OCI-LY3 (cell line): Measurements from ENCODE around the gene GNA12.

ENCODE experiments used
- EZH2phosphoT487 ChIP-seq: fragments of 200-600 bp; shearing (Covaris generic); IDR thresholded peaks from 2 replicates; pipeline ENCODE4 v1.6.1; 2018; ENCODE audit warnings: antibody characterized with exemption, mixed run types, low read depth
- TF ChIP-seq, protein P1 (sequence below): fragments of 200-600, 300-600 bp; sonication (generic); IDR thresholded peaks from 2 replicates; pipeline ENCODE4 v1.5.1; 2014; ENCODE audit warnings: antibody characterized with exemption, low read length, low read depth

DNA sequence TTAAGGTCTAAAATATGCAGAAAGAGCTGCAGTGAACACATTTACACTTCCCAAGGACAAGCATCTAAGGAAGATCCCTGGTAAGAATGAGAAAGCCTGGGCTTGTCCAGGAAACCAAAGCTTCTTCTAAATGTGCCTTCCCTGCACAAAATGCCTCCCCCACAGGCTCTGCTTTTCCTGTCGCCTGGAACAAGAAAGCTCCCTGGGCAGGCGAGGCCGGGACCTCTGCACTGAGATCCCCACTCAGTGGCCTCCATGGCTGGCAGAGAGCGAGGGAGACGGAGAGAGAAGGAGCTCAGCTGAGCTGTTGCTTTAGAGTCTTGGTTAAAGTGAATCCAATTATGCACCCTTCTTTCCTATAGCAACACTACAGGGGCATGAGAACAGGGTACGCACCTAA lies 80.5 kb downstream of the GNA12 start:
- TF ChIP-seq, protein P1, sequence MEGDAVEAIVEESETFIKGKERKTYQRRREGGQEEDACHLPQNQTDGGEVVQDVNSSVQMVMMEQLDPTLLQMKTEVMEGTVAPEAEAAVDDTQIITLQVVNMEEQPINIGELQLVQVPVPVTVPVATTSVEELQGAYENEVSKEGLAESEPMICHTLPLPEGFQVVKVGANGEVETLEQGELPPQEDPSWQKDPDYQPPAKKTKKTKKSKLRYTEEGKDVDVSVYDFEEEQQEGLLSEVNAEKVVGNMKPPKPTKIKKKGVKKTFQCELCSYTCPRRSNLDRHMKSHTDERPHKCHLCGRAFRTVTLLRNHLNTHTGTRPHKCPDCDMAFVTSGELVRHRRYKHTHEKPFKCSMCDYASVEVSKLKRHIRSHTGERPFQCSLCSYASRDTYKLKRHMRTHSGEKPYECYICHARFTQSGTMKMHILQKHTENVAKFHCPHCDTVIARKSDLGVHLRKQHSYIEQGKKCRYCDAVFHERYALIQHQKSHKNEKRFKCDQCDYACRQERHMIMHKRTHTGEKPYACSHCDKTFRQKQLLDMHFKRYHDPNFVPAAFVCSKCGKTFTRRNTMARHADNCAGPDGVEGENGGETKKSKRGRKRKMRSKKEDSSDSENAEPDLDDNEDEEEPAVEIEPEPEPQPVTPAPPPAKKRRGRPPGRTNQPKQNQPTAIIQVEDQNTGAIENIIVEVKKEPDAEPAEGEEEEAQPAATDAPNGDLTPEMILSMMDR = no peak
- TF ChIP-seq EZH2phosphoT487 = no peak
